Neuronal stem cell (in vitro differentiated cells): ENCODE measurements around the gene PRKCE.

Source experiments
- DNase-seq: peaks from one replicate; pipeline ENCODE4 v3.0.0-alpha.2; 2013; ENCODE audit warnings: low spot score
- H2AFZ ChIP-seq: one replicate; pipeline ENCODE4 v1.6.1; 2013; ENCODE audit warnings: mild to moderate bottlenecking, low read length, inconsistent platforms
- H2AK5ac ChIP-seq: 2 replicates; pipeline ENCODE4 v1.6.1; 2013; ENCODE audit warnings: low read depth, mild to moderate bottlenecking, inconsistent platforms, low read length, moderate library complexity, mixed read lengths
- H2BK120ac ChIP-seq: 2 replicates; pipeline ENCODE4 v1.6.1; 2013; ENCODE audit warnings: low read depth, mild to moderate bottlenecking, inconsistent platforms, low read length, moderate library complexity, mixed read lengths
- H2BK12ac ChIP-seq: one replicate; pipeline ENCODE4 v1.6.1; 2013; ENCODE audit warnings: low read length, inconsistent platforms
- H2BK15ac ChIP-seq: 2 replicates; pipeline ENCODE4 v1.6.1; 2013; ENCODE audit warnings: mild to moderate bottlenecking, low read length, inconsistent platforms, mixed read lengths
- H2BK5ac ChIP-seq: one replicate; pipeline ENCODE4 v1.6.1; 2013; ENCODE audit warnings: inconsistent platforms, mild to moderate bottlenecking, low read length, moderate library complexity
- H3K14ac ChIP-seq: one replicate; pipeline ENCODE4 v1.6.1; 2013; ENCODE audit warnings: low read length, inconsistent platforms
- H3K18ac ChIP-seq: 2 replicates; pipeline ENCODE4 v1.6.1; 2013; ENCODE audit warnings: low read length, inconsistent platforms
- H3K23ac ChIP-seq: 2 replicates; pipeline ENCODE4 v1.6.1; 2013; ENCODE audit warnings: low read depth, mild to moderate bottlenecking, mixed read lengths, low read length, inconsistent platforms; ENCODE audit not compliant: poor library complexity
- H3K27ac ChIP-seq: replicated peaks from 3 replicates; pipeline ENCODE4 v1.5.1; 2013; ENCODE audit warnings: low read length, inconsistent platforms
- H3K27me3 ChIP-seq, 3 experiments: 2 replicates each; pipeline ENCODE4 v1.6.1; 2013; ENCODE audit warnings: low read length in 3 of 3, mild to moderate bottlenecking in 2 of 3, inconsistent platforms in 1 of 3, low read depth in 1 of 3, mixed read lengths in 1 of 3, moderate library complexity in 1 of 3; ENCODE audit not compliant: control insufficient read depth in 3 of 3, insufficient read depth in 3 of 3
- H3K36me3 ChIP-seq, 2 donors: replicated peaks in 1 of 2; 2 replicates each; pipeline ENCODE4 v1.6.1; 2013; ENCODE audit warnings: low read length in 2 of 2; ENCODE audit not compliant: control insufficient read depth in 2 of 2, insufficient read depth in 2 of 2
- H3K4ac ChIP-seq: 2 replicates; pipeline ENCODE4 v1.6.1; 2013; ENCODE audit warnings: inconsistent platforms, mild to moderate bottlenecking, low read length, moderate library complexity
- H3K4me1 ChIP-seq, 2 donors: 1 replicate in 1 of 2; 2 replicates in 1 of 2; pipeline ENCODE4 v1.6.1; 2013; ENCODE audit warnings: low read length in 2 of 2, low read depth in 1 of 2; ENCODE audit not compliant: control insufficient read depth in 2 of 2, insufficient read depth in 1 of 2
- H3K4me2 ChIP-seq: one replicate; pipeline ENCODE4 v1.6.1; 2013; ENCODE audit warnings: mild to moderate bottlenecking, low read length, inconsistent platforms; ENCODE audit not compliant: insufficient read depth, poor library complexity, severe bottlenecking
- H3K4me3 ChIP-seq, 2 donors: 2 replicates each; pipeline ENCODE4 v1.5.1; 2013; ENCODE audit warnings: low read length in 2 of 2, mild to moderate bottlenecking in 2 of 2, inconsistent platforms in 1 of 2, moderate library complexity in 1 of 2
- H3K79me1 ChIP-seq: one replicate; pipeline ENCODE4 v1.6.1; 2013; ENCODE audit warnings: low read depth, mild to moderate bottlenecking, inconsistent platforms, low read length, moderate library complexity
- H3K9ac ChIP-seq: one replicate; pipeline ENCODE4 v1.6.1; 2013; ENCODE audit warnings: mild to moderate bottlenecking, low read depth, low read length, inconsistent platforms; ENCODE audit not compliant: poor library complexity
- H3K9me3 ChIP-seq, 2 donors: replicated peaks in 1 of 2; 2 replicates each; pipeline versions ENCODE3 to v1.6.1; 2013; ENCODE audit warnings: low read length in 2 of 2, mild to moderate bottlenecking in 2 of 2, inconsistent platforms in 1 of 2, low read depth in 1 of 2, mixed read lengths in 1 of 2, moderate library complexity in 1 of 2; ENCODE audit not compliant: control insufficient read depth in 2 of 2, insufficient read depth in 1 of 2
- H4K8ac ChIP-seq: one replicate; pipeline ENCODE4 v1.6.1; 2013; ENCODE audit warnings: low read depth, mild to moderate bottlenecking, inconsistent platforms, low read length, moderate library complexity
- H4K91ac ChIP-seq: one replicate; pipeline ENCODE4 v1.6.1; 2013; ENCODE audit warnings: low read length, low read depth, mild to moderate bottlenecking, inconsistent platforms; ENCODE audit not compliant: poor library complexity
- WGBS, 2 donors: extraction: QIAGEN DNeasy Blood & Tissue Kit; methylation state at CpG; one replicate each; pipeline ENCODE4 v1.1.7; 2013; ENCODE audit warnings: missing lambda C conversion rate in 2 of 2, mixed read lengths in 1 of 2; ENCODE audit not compliant: insufficient read length in 2 of 2, insufficient replicate concordance in 1 of 2; ENCODE audit errors: extremely low coverage in 2 of 2; 5-methylcytosine and 5-hydroxymethylcytosine counted together

Gene PRKCE

DNA sequence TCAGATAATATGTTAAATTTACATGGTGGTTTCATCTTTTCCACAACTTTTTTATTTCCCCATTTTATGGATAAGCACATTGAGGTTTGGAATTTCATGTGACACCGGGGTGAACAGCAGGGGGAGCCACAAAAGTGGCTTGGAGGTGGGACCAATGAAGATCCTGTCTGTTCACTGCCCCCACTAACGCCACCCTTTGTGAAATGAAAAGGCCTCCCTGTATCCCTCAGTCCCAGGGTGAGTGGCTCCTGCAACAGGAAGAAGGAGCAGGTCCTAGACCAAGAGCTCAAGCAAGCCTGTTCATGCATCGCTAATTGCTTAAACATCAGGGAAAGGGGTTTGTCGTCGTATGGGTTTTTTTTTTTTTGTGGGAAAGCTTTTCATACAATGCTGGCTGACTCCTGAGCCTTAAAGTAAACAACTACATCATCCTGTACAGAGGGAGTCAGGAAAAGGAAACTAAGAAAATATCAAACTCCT lies 377.9 kb downstream of the PRKCE start:
- no peak overlapping the region for H3K9ac ChIP-seq
- H2BK15ac ChIP-seq = no peak overlapping the region
- no peak overlapping the region for H3K4ac ChIP-seq
- no peak overlapping the region for H3K4me2 ChIP-seq
- no peak overlapping the region for H3K14ac ChIP-seq
- H3K27ac ChIP-seq = no peak overlapping the region
- H3K23ac ChIP-seq = no peak overlapping the region
- no peak for DNase-seq
- no peaks in the 10 kb centered on the region for H3K9me3 ChIP-seq
- H2BK5ac ChIP-seq = no peak overlapping the region
- no peak overlapping the region for H2BK120ac ChIP-seq
- no peaks in the 10 kb centered on the region for H3K36me3 ChIP-seq
- H3K27me3 ChIP-seq = no peaks in the 10 kb centered on the region
- no peaks in the 10 kb centered on the region for H3K79me1 ChIP-seq
- H2AK5ac ChIP-seq = no peak overlapping the region
- no peak overlapping the region for H4K91ac ChIP-seq
- WGBS, 2 donors = no CpG with 5 or more reads among the region's 5 CpGs
- no peak overlapping the region for H2BK12ac ChIP-seq
- H3K4me1 ChIP-seq = peaks cover 0 to 2% of the 10 kb centered on the region in 2 donors
- H3K18ac ChIP-seq = no peak overlapping the region
- no peak overlapping the region for H3K4me3 ChIP-seq
- H2AFZ ChIP-seq = no peak overlapping the region
- H4K8ac ChIP-seq = no peak overlapping the region

DNA sequence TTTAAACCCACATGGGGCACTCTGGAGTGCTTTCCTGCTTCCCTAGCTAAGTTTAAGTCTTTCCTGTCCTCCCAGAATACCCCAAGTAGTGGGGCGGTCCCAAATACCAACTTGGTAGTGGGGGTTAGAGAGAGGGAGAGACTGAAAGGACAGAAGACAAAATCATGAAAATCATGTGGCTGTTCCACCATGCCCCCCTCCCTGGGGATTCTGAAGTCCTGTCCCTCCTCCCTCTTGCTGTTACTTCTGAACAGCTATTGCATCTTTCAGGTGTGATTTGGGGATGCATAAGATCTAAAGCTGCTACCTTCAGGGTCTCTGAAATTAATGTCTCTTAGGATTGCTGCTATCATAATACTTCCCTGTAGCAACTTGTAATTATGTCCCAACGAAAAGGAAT lies 378.9 kb downstream of the PRKCE start:
- Histone ChIP-seq H2BK15ac (no peak overlapping the region), H2BK5ac (no peak overlapping the region), H3K9ac (no peak overlapping the region), H3K79me1 (no peaks in the 10 kb centered on the region), H3K9me3 (peaks cover 0 to 2% of the 10 kb centered on the region in 2 donors), H3K27ac (no peak overlapping the region), H2BK12ac (no peak overlapping the region), H3K4ac (no peak overlapping the region), H3K14ac (no peak overlapping the region), H2AK5ac (no peak overlapping the region), H2AFZ (no peak overlapping the region), H2BK120ac (no peak overlapping the region), H3K4me2 (no peak overlapping the region), H3K4me1 (peaks cover 0 to 2% of the 10 kb centered on the region in 2 donors), H4K8ac (no peak overlapping the region), H3K4me3 (no peak overlapping the region), H3K18ac (no peak overlapping the region), H3K23ac (no peak overlapping the region), H4K91ac (no peak overlapping the region), H3K36me3 (no peaks in the 10 kb centered on the region), H3K27me3 (no peaks in the 10 kb centered on the region)
- no CpG with 5 or more reads among the region's 2 CpGs for WGBS, 2 donors
- DNase-seq = no peak

DNA sequence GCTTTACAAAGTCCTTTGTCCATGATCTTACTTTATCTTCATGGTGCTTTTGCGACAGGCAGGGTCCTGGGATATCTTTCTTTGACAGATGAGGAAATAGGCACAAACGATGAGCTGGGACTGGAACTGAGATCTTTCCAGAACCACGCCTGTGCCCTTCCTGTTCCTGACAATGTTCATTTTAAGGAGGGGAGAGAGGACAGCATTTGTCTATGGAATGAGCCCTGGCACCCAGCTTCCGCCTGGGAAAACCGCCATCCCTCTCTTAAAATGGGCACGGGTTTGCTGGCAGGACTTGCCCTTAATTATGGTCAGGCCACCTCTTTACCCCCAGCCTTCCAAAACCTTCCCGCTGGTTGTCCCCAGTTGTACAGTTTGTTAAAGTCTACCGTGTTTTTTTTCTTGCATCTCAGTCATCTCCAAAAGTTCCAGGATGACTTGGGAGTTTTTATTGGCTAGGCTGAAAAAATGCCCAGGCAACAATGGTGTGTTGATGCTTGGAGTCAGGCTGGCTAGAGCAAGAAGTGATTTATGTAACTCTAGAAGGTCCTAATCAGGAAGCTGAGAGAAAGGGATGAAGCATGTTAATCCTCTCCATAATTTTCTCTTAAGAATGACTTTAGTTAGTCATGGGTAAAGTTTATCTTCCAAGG lies 380.8 kb downstream of the PRKCE start:
- no CpG with 5 or more reads among the region's 8 CpGs for WGBS, 2 donors
- no peak overlapping the region for H2BK120ac ChIP-seq
- no peak overlapping the region for H3K14ac ChIP-seq
- no peak overlapping the region for H3K9ac ChIP-seq
- H3K4me2 ChIP-seq = no peak overlapping the region
- H2BK12ac ChIP-seq = no peak overlapping the region
- no peak overlapping the region for H4K91ac ChIP-seq
- H3K23ac ChIP-seq = no peak overlapping the region
- no peak overlapping the region for H2BK15ac ChIP-seq
- H3K27me3 ChIP-seq = no peaks in the 10 kb centered on the region
- no peak for DNase-seq
- H3K27ac ChIP-seq = no peak overlapping the region
- no peak overlapping the region for H3K4ac ChIP-seq
- no peak overlapping the region for H2AFZ ChIP-seq
- H3K4me1 ChIP-seq = peaks cover 0 to 2% of the 10 kb centered on the region in 2 donors
- H3K18ac ChIP-seq = no peak overlapping the region
- H3K4me3 ChIP-seq = no peak overlapping the region
- no peak overlapping the region for H2AK5ac ChIP-seq
- H4K8ac ChIP-seq = no peak overlapping the region
- no peaks in the 10 kb centered on the region for H3K36me3 ChIP-seq
- no peak overlapping the region for H2BK5ac ChIP-seq
- peaks cover 0 to 2% of the 10 kb centered on the region in 2 donors for H3K9me3 ChIP-seq
- no peaks in the 10 kb centered on the region for H3K79me1 ChIP-seq

DNA sequence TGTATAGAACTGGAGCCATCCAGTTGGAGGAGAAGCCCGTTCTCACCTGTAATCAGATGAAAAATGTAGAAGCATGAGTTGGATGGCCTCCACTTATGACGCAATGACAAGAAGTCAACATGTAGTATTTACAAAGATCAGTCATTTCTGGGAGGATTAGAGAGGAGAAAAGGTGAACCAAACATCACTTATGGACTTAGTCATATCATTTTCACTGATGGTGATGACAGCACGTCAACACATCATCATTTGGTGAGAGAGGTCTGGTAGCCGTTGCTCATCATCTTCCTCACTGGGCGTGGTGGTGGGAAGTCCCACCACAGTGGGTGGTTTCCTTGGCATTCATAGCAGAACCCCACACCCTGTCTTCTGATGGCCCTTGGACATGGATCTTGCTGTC lies 381.5 kb downstream of the PRKCE start:
- no peak overlapping the region for H3K4me3 ChIP-seq
- no CpG with 5 or more reads among the region's 5 CpGs for whole genome bisulfite sequencing, 2 donors
- no peak overlapping the region for H3K9ac ChIP-seq
- H2BK12ac ChIP-seq = no peak overlapping the region
- H3K23ac ChIP-seq = no peak overlapping the region
- no peak overlapping the region for H3K18ac ChIP-seq
- no peak overlapping the region for H2AFZ ChIP-seq
- no peaks in the 10 kb centered on the region for H3K36me3 ChIP-seq
- H3K4ac ChIP-seq = no peak overlapping the region
- peaks cover 0 to 2% of the 10 kb centered on the region in 2 donors for H3K4me1 ChIP-seq
- no peak overlapping the region for H2AK5ac ChIP-seq
- H2BK5ac ChIP-seq = no peak overlapping the region
- no peak overlapping the region for H3K14ac ChIP-seq
- no peak overlapping the region for H3K4me2 ChIP-seq
- H4K8ac ChIP-seq = no peak overlapping the region
- no peak overlapping the region for H3K27ac ChIP-seq
- H2BK120ac ChIP-seq = no peak overlapping the region
- no peak overlapping the region for H2BK15ac ChIP-seq
- DNase-seq = no peak
- no peaks in the 10 kb centered on the region for H3K27me3 ChIP-seq
- H3K9me3 ChIP-seq = peaks cover 0 to 2% of the 10 kb centered on the region in 2 donors
- H4K91ac ChIP-seq = no peak overlapping the region
- no peaks in the 10 kb centered on the region for H3K79me1 ChIP-seq
